HepG2 (cell line): Measurements from ENCODE around the gene MOCS1. TPM values are rescaled to one million over a fixed set of nuclear protein-coding genes. Genes with fewer than 3 reads are reported as not detected.

Experiments used
- ATAC-seq: fragments of 200-7000 bp; cut with Tn5 transposase; 3 replicates; pipeline ENCODE4 v1.9.1; 2020; ENCODE audit warnings: mild to moderate bottlenecking, moderate library complexity
- BruUV-seq: library from RNA; stranded (reverse); fragments of 400-500 nt; replicated peaks from 2 replicates; lab custom pipeline; 2021; lab: Mats Ljungman, UMichigan
- CTCF ChIA-PET: fragments of 300-600 bp; formaldehyde crosslinking; extraction: SDS; loops from one replicate; lab custom pipeline; 2021; ENCODE audit warnings: low total read pairs, inconsistent platforms, low intra/inter-chr PET ratio; lab: Yijun Ruan, JAX
- POLR2A ChIA-PET: fragments of 350-600 bp; sonication (Branson Sonifier 250); formaldehyde crosslinking; loops from one replicate; lab custom pipeline; 2020; ENCODE audit warnings: antibody characterized with exemption, inconsistent platforms; lab: Yijun Ruan, JAX
- DNase-seq: peaks from one replicate; pipeline ENCODE4 v3.0.0-alpha.2; 2015; ENCODE audit warnings: low spot score
- FAIRE-seq: peaks from 3 replicates; lab custom pipeline; 2011; peaks lifted over from hg19 to GRCh38; lab: Jason Lieb, UNC
- H2AFZ ChIP-seq: one replicate; pipeline ENCODE4 v1.6.1; 2011; ENCODE audit warnings: low read length, inconsistent platforms
- H3K27ac ChIP-seq: fragments of 300-600 bp; 3 replicates; pipeline ENCODE4 v1.8.0; 2011; ENCODE audit warnings: mixed run types, mild to moderate bottlenecking, mixed read lengths, low read length, inconsistent platforms; ENCODE audit not compliant: insufficient read depth; ENCODE audit errors: extremely low read length
- H3K27me3 ChIP-seq, 2 experiments: fragments of 200-600 bp in 1 of 2; 2 replicates in 1 of 2; 3 replicates in 1 of 2; pipeline versions ENCODE4 v1.6.0 to v1.8.0; 2011; ENCODE audit warnings: low read length in 2 of 2, mild to moderate bottlenecking in 2 of 2, moderate library complexity in 2 of 2, inconsistent platforms in 1 of 2; ENCODE audit not compliant: insufficient read depth in 2 of 2, control insufficient read depth in 1 of 2
- H3K36me3 ChIP-seq, 2 experiments: fragments of 200-600 bp in 1 of 2; replicated peaks in 1 of 2; 2 replicates in 1 of 2; 3 replicates in 1 of 2; pipeline versions ENCODE4 v1.5.1 to v1.8.0; 2011; ENCODE audit warnings: low read length in 2 of 2, inconsistent platforms in 1 of 2; ENCODE audit not compliant: insufficient read depth in 2 of 2, control insufficient read depth in 1 of 2
- H3K4me1 ChIP-seq: 2 replicates; pipeline ENCODE4 v1.5.1; 2012; ENCODE audit warnings: low read length, inconsistent platforms; ENCODE audit not compliant: insufficient read depth
- H3K4me2 ChIP-seq: 2 replicates; pipeline ENCODE4 v1.6.0; 2011; ENCODE audit warnings: low read depth, low read length, inconsistent platforms
- H3K4me3 ChIP-seq, 3 experiments: fragments of 200-600 bp in 1 of 3; sonication (generic), shearing (Covaris generic) in 1 of 3; replicated peaks in 1 of 3; 2 replicates each; pipeline ENCODE4 v1.5.1; 2011 to 2016; ENCODE audit warnings: low read length in 3 of 3, inconsistent platforms in 2 of 3, low read depth in 2 of 3, mild to moderate bottlenecking in 2 of 3, control low read depth in 1 of 3, mixed read lengths in 1 of 3; ENCODE audit not compliant: insufficient read depth in 1 of 3
- H3K79me2 ChIP-seq: one replicate; pipeline ENCODE4 v1.6.1; 2011; ENCODE audit warnings: low read length, inconsistent platforms; ENCODE audit not compliant: insufficient read depth
- H3K9ac ChIP-seq: 2 replicates; pipeline ENCODE4 v1.6.0; 2011; ENCODE audit warnings: mild to moderate bottlenecking, low read depth, low read length, inconsistent platforms; ENCODE audit not compliant: insufficient read depth
- H3K9me3 ChIP-seq: 2 replicates; pipeline ENCODE4 v1.5.1; 2012; ENCODE audit warnings: mild to moderate bottlenecking, low read length
- H4K20me1 ChIP-seq: 2 replicates; pipeline ENCODE4 v1.6.0; 2011; ENCODE audit warnings: inconsistent platforms, mild to moderate bottlenecking, low read length, moderate library complexity; ENCODE audit not compliant: insufficient read depth
- ARHGAP35 ChIP-seq: sonication (generic); formaldehyde crosslinking; IDR thresholded peaks from 2 replicates; pipeline ENCODE4 v1.9.0; 2022; ENCODE audit warnings: mild to moderate bottlenecking, inconsistent platforms, moderate library complexity, missing genetic modification reagents, borderline replicate concordance
- DNMT1 ChIP-seq: sonication (generic); formaldehyde crosslinking; IDR thresholded peaks from 2 replicates; pipeline ENCODE4 v1.5.1; 2020; ENCODE audit warnings: mild to moderate bottlenecking, missing genetic modification reagents
- FOSL1 ChIP-seq: sonication (generic); formaldehyde crosslinking; IDR thresholded peaks from 2 replicates; pipeline ENCODE4 v1.9.0; 2021; ENCODE audit warnings: missing genetic modification reagents, borderline replicate concordance
- FOXP1 ChIP-seq, 2 experiments: fragments of 450-650 bp in 1 of 2; IDR thresholded peaks; 2 replicates each; pipeline ENCODE4 v1.6.1; 2017 to 2018; ENCODE audit warnings: antibody characterized with exemption in 1 of 2
- HOXA3 ChIP-seq: sonication (generic); formaldehyde crosslinking; IDR thresholded peaks from 2 replicates; pipeline ENCODE4 v1.5.0; 2020; ENCODE audit warnings: missing genetic modification reagents
- NKX3-1 ChIP-seq: sonication (generic); formaldehyde crosslinking; IDR thresholded peaks from 2 replicates; pipeline ENCODE4 v1.5.0; 2020; ENCODE audit warnings: missing genetic modification reagents
- NR2F6 ChIP-seq, 2 experiments: IDR thresholded peaks; 2 replicates each; pipeline ENCODE4 v1.6.1; 2016; ENCODE audit warnings: antibody characterized with exemption in 1 of 2, mild to moderate bottlenecking in 1 of 2
- PHB2 ChIP-seq: fragments of 450-650 bp; IDR thresholded peaks from 2 replicates; pipeline ENCODE4 v1.6.1; 2018; ENCODE audit not compliant: partially characterized antibody
- SRF ChIP-seq: IDR thresholded peaks from 2 replicates; pipeline ENCODE4 v1.6.1; 2011; ENCODE audit warnings: mild to moderate bottlenecking, low read depth, low read length, moderate library complexity
- STAT5B ChIP-seq: sonication (generic); formaldehyde crosslinking; IDR thresholded peaks from 2 replicates; pipeline ENCODE4 v1.4.0; 2020; ENCODE audit warnings: missing genetic modification reagents
- ZNF296 ChIP-seq: sonication (generic); formaldehyde crosslinking; conservative IDR thresholded peaks from 2 replicates; pipeline ENCODE4 v1.5.0; 2020; ENCODE audit warnings: mild to moderate bottlenecking, missing genetic modification reagents
- ZNF317 ChIP-seq: sonication (generic); formaldehyde crosslinking; IDR thresholded peaks from 2 replicates; pipeline ENCODE4 v1.5.0; 2020; ENCODE audit warnings: mild to moderate bottlenecking, missing genetic modification reagents
- ZNF484 ChIP-seq: sonication (generic); formaldehyde crosslinking; IDR thresholded peaks from 2 replicates; pipeline ENCODE4 v1.5.1; 2020; ENCODE audit warnings: mild to moderate bottlenecking, low read depth, missing genetic modification reagents, borderline replicate concordance
- ZNF558 ChIP-seq: sonication (generic); formaldehyde crosslinking; IDR thresholded peaks from 2 replicates; pipeline ENCODE4 v1.9.0; 2022; ENCODE audit warnings: mild to moderate bottlenecking, missing genetic modification reagents, borderline replicate concordance
- ZNF747 ChIP-seq: sonication (generic); formaldehyde crosslinking; IDR thresholded peaks from 2 replicates; pipeline ENCODE4 v1.8.1; 2023; ENCODE audit warnings: missing genetic modification reagents, mild to moderate bottlenecking, borderline replicate concordance
- ZNF784 ChIP-seq: sonication (generic); formaldehyde crosslinking; IDR thresholded peaks from 2 replicates; pipeline ENCODE4 v1.5.1; 2020; ENCODE audit warnings: missing genetic modification reagents, mild to moderate bottlenecking, borderline replicate concordance
- WGBS: methylation state at CpG from one replicate; pipeline ENCODE4 v1.1.6; 2017; ENCODE audit warnings: low lambda C conversion rate; 5-methylcytosine and 5-hydroxymethylcytosine counted together
- in situ Hi-C: cut with HindIII; loops from 2 replicates; pipeline ENCODE4 v1.10.0; 2017; ENCODE audit warnings: low pct_unique_long_range_greater_than_20kb; ENCODE audit not compliant: extremely low pct_ligation_motif_present
- intact Hi-C: fragments of 100-400 bp; cut with micrococcal nuclease; formaldehyde crosslinking; loops from one replicate; pipeline ENCODE4 v1.10.0; 2022; ENCODE audit not compliant: unreplicated experiment
- polyA plus RNA-seq, 8 experiments: library from polyadenylated mRNA; depleted of rRNA in 3 of 8; stranded (reverse) in 7 of 8; unstranded in 1 of 8; fragments of >200 nt; fragmentation: Illumina TruSeq in 4 of 8; extraction: Trizol in 4 of 8; gene quantifications; 2 replicates each; pipeline versions ENCODE4 v1.2.1 to v1.2.3, GENCODE V29; 2011 to 2016; ENCODE audit warnings: low read depth in 4 of 8, missing spikeins in 1 of 8, mixed read lengths in 1 of 8; ENCODE audit not compliant: insufficient read depth in 1 of 8
- total RNA-seq, 5 experiments: library from RNA; depleted of rRNA; stranded (reverse); fragments of >200 nt; fragmentation: Illumina TruSeq; extraction: Trizol; gene quantifications; 2 replicates each; pipeline ENCODE4 v1.2.3, GENCODE V29; 2016; ENCODE audit warnings: low read depth in 1 of 5
- TF ChIP-seq, protein P1 (sequence below): IDR thresholded peaks from 2 replicates; pipeline ENCODE4 v1.6.1; 2016; ENCODE audit warnings: missing compliant biosample characterization, missing genetic modification reagents, borderline replicate concordance

Gene MOCS1
- total and polyA plus RNA-seq, 2 of the 13 experiments (the other 11 are each of a cell fraction or from before 2014, with no cell fraction given) = 5.3 to 11.7 TPM

- DNase-seq = no peak
- ChIA-PET POLR2A (no interaction called here), CTCF (no interaction called here)
- intact Hi-C loops = no loop called here
- Histone ChIP-seq H3K4me3 (no peak overlapping the region), H3K79me2 (no peaks in the 10 kb centered on the region), H2AFZ (no peak overlapping the region), H3K4me2 (no peak overlapping the region), H3K9me3 (no peaks in the 10 kb centered on the region), H3K27me3 (0 out of 5 replicates have a peak, but pooled peaks cover 0 to 3% of the 10 kb centered on the region in 2 experiments), H3K36me3 (no peaks in the 10 kb centered on the region), H3K4me1 (peaks cover 40% of the 10 kb centered on the region), H3K27ac (no peak overlapping the region), H4K20me1 (no peaks in the 10 kb centered on the region), H3K9ac (no peak overlapping the region)
- in situ Hi-C loops = no loop called here
- FAIRE-seq = no peak
- TF ChIP-seq SRF = no peak
- TF ChIP-seq ZNF558 = no peak
- no peak for TF ChIP-seq STAT5B (CRISPR knock-in tag)
- TF ChIP-seq ZNF484 (CRISPR knock-in tag) = no peak
- TF ChIP-seq FOSL1 (CRISPR knock-in tag) = no peak
- no peak for TF ChIP-seq ARHGAP35 (CRISPR knock-in tag)
- TF ChIP-seq NKX3-1 (CRISPR knock-in tag) = no peak
- no peak for TF ChIP-seq ZNF784 (CRISPR knock-in tag)
- TF ChIP-seq, protein P1, sequence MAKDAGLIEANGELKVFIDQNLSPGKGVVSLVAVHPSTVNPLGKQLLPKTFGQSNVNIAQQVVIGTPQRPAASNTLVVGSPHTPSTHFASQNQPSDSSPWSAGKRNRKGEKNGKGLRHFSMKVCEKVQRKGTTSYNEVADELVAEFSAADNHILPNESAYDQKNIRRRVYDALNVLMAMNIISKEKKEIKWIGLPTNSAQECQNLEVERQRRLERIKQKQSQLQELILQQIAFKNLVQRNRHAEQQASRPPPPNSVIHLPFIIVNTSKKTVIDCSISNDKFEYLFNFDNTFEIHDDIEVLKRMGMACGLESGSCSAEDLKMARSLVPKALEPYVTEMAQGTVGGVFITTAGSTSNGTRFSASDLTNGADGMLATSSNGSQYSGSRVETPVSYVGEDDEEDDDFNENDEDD (CRISPR knock-in tag) = no peak
- no peak for TF ChIP-seq ZNF747 (CRISPR knock-in tag)
- no peak for TF ChIP-seq DNMT1 (CRISPR knock-in tag)
- TF ChIP-seq ZNF317 (CRISPR knock-in tag) = no peak
- no peak for TF ChIP-seq NR2F6 (IDR thresholded peaks at IDR 0.05)
- no peak for TF ChIP-seq NR2F6 (CRISPR knock-in tag; IDR thresholded peaks at IDR 0.05)
- no peak for TF ChIP-seq HOXA3 (CRISPR knock-in tag)
- TF ChIP-seq PHB2 = no peak
- TF ChIP-seq FOXP1 (IDR thresholded peaks at IDR 0.05) = no peak
- no peak for TF ChIP-seq FOXP1 (CRISPR knock-in tag; IDR thresholded peaks at IDR 0.05)
- no peak for TF ChIP-seq ZNF296 (CRISPR knock-in tag)
- BruUV-seq = no TSS peak
- 75% methylated on average over 2 of the region's 2 CpGs for WGBS
- no peak for ATAC-seq
Measured at GRCh38 chr6:39935241-39935640, 979 bp upstream of the MOCS1 start.
